ENCODE data around the gene TXNDC11. TPM values are rescaled to one million over a fixed set of nuclear protein-coding genes. Genes with fewer than 3 reads are reported as not detected.

Gene TXNDC11, protein sequence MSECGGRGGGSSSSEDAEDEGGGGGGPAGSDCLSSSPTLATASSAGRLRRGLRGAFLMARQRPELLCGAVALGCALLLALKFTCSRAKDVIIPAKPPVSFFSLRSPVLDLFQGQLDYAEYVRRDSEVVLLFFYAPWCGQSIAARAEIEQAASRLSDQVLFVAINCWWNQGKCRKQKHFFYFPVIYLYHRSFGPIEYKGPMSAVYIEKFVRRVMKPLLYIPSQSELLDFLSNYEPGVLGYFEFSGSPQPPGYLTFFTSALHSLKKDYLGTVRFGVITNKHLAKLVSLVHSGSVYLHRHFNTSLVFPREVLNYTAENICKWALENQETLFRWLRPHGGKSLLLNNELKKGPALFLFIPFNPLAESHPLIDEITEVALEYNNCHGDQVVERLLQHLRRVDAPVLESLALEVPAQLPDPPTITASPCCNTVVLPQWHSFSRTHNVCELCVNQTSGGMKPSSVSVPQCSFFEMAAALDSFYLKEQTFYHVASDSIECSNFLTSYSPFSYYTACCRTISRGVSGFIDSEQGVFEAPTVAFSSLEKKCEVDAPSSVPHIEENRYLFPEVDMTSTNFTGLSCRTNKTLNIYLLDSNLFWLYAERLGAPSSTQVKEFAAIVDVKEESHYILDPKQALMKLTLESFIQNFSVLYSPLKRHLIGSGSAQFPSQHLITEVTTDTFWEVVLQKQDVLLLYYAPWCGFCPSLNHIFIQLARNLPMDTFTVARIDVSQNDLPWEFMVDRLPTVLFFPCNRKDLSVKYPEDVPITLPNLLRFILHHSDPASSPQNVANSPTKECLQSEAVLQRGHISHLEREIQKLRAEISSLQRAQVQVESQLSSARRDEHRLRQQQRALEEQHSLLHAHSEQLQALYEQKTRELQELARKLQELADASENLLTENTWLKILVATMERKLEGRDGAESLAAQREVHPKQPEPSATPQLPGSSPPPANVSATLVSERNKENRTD
- total RNA-seq = 24.6 and 25.1 TPM in 2 replicates

DNA sequence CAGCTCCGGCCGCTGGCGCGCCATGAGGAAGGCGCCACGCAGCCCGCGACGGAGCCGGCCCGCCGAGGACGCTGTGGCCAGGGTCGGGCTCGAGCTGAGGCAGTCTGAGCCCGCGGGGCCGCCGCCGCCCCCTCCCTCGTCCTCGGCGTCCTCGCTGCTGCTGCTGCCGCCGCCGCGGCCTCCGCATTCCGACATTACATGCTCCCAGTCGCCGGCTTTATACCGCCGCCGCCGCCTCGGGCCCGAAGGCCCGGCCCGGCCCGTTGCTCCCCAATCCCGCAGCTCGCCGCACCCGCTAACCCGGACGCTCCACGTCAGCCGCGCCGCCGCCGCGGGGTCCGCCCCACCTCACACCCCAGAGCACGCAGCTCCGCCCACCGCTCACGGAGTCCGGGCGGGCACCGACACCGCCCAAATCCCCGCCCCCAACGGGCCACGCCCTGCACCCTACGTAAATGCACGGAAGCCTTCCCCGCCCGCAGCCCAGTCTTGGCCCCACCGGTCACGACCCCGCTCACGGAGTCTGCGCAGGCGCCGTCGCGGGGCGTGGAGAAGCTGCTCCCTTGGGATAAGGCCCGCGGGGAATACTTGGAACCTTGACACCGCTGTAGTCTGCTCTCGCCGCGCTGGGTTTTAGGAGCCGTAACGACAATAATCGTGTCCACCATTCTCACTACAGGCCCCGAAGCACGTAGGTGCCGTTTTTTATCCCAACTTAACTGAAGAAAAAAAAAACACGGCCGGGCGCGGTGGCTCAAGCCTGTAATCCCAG is at the start of gene TXNDC11:
TSS of gene TXNDC11 (minus strand) at position 322 of the 772 bp plus-strand sequence. CDS start at position 195, 127 bp downstream.

DNA sequence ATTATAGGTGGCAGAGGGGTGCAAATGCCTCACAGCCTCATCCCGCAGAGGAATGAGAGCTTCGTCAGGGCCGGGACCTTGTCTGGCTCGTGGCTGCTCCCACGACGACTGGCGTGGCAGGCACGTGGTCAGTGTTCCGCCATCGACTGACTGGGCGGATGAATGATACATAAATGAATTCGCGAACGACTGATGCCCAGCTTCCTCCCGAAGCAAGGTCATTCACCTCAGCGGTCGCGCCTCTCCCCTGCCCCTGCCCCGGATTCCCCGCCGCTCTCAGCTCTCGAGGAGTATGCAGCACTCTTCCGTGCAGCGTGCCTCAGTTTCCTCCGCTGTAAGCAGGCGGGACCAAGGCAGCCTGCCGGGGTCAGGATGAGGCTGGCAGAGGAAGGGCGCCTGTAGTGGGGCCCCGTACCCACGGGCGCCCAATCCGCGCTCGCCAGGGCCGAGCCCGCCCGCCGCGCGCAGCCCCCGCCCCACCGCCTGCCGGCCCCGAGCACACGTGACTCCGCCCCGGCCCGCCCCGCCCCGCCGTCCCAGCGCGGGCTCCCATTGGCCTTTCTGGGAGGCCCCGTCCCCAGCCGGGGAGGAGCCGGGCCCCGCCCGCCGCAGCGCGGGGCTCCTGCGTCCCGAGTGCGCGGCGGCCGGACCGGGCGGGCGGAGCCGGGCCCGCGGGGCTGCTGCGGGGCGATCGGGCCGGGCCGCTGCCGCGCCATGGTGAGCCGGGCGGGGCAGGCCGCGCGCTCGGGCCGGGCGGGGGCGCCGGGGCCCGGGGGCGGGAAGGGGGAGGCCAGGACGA is 74.6 kb downstream of the TXNDC11 start, which contains the start of gene SNN:
TSS of gene SNN (plus strand) at position 632 of the 799 bp plus-strand sequence. CDS start 7,605 bp downstream, outside the sequence.

Other genes with a start within 250 kb of the TXNDC11 start
- 0.81 and 3.3 TPM in 2 replicates for gene LITAF, start 155.9 kb downstream of the TXNDC11 start, total RNA-seq
- 20.7 and 26.4 TPM in 2 replicates for gene SNN, start 74.4 kb downstream of the TXNDC11 start, total RNA-seq
- gene ZC3H7A, start 54.4 kb upstream of the TXNDC11 start, total RNA-seq = 29.4 and 53.4 TPM in 2 replicates
- 57.4 and 65.3 TPM in 2 replicates for gene RSL1D1, start 108.7 kb upstream of the TXNDC11 start, total RNA-seq
- 58.0 and 79.6 TPM in 2 replicates for gene GSPT1, start 173.1 kb upstream of the TXNDC11 start, total RNA-seq
- 1.3 and 4.0 TPM in 2 replicates for gene NPIPB2, start 199.2 kb upstream of the TXNDC11 start, total RNA-seq
- gene TNFRSF17, start 222.4 kb upstream of the TXNDC11 start, total RNA-seq = not detected in 2 replicates
- 8.3 and 9.7 TPM in 2 replicates for gene SNX29, start 233.9 kb upstream of the TXNDC11 start, total RNA-seq

Measured in endothelial cell of coronary artery (primary cell).